22Rv1 (cell line): ENCODE measurements around the gene TRMT112.

Source experiments
- H3K27ac ChIP-seq: fragments of 450-650 bp; 2 replicates; pipeline ENCODE4 v1.5.1; 2017
- ZFX ChIP-seq: fragments of 450-650 bp; IDR thresholded peaks from 2 replicates; pipeline ENCODE4 v1.6.1; 2017; ENCODE audit warnings: antibody characterized with exemption, borderline replicate concordance
- TF ChIP-seq, protein P1 (sequence below): fragments of 450-650 bp; IDR thresholded peaks from 2 replicates; pipeline ENCODE4 v1.5.1; 2017; ENCODE audit warnings: mild to moderate bottlenecking

TRMT112 gene

DNA sequence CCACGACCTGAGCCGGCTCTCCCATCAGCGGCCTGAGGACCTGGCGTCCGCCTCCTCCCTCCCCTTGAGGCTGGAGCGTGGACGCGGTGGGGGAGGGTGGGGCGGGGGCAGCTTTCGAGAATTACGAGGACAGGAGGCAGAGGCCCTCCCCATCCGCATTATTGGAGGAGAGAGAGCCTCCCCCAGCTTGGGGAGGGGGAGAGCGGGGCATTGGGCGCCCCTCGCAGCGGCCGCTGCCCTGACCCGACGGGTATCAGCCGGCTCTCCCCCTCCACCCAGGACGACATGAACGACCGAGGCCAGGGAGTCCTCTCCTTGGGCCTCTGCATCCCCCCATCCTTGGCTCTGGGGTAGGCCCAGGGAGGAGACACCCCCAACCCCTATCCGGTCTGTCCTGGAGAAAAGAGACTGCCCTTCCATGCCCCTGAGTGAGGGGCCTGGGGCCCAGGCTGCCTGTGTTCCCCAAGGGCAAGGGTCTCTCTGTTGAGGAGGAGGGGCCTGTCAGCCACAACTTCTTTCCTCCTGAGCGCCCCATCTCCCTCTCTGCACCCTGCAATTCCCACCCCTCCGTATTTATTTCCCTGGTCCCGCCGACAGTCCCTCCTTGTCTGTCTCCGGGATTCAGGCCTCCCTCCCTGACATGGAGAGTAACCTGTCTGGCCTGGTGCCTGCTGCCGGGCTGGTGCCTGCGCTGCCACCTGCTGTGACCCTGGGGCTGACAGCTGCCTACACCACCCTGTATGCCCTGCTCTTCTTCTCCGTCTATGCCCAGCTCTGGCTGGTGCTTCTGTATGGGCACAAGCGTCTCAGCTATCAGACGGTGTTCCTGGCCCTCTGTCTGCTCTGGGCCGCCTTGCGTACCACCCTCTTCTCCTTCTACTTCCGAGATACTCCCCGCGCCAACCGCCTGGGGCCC is 31.2 kb downstream of the TRMT112 start:
- H3K27ac ChIP-seq = peak overlapping the region; percentile 98
- TF ChIP-seq, protein P1, sequence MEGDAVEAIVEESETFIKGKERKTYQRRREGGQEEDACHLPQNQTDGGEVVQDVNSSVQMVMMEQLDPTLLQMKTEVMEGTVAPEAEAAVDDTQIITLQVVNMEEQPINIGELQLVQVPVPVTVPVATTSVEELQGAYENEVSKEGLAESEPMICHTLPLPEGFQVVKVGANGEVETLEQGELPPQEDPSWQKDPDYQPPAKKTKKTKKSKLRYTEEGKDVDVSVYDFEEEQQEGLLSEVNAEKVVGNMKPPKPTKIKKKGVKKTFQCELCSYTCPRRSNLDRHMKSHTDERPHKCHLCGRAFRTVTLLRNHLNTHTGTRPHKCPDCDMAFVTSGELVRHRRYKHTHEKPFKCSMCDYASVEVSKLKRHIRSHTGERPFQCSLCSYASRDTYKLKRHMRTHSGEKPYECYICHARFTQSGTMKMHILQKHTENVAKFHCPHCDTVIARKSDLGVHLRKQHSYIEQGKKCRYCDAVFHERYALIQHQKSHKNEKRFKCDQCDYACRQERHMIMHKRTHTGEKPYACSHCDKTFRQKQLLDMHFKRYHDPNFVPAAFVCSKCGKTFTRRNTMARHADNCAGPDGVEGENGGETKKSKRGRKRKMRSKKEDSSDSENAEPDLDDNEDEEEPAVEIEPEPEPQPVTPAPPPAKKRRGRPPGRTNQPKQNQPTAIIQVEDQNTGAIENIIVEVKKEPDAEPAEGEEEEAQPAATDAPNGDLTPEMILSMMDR = no peak
- TF ChIP-seq ZFX = no peak

DNA sequence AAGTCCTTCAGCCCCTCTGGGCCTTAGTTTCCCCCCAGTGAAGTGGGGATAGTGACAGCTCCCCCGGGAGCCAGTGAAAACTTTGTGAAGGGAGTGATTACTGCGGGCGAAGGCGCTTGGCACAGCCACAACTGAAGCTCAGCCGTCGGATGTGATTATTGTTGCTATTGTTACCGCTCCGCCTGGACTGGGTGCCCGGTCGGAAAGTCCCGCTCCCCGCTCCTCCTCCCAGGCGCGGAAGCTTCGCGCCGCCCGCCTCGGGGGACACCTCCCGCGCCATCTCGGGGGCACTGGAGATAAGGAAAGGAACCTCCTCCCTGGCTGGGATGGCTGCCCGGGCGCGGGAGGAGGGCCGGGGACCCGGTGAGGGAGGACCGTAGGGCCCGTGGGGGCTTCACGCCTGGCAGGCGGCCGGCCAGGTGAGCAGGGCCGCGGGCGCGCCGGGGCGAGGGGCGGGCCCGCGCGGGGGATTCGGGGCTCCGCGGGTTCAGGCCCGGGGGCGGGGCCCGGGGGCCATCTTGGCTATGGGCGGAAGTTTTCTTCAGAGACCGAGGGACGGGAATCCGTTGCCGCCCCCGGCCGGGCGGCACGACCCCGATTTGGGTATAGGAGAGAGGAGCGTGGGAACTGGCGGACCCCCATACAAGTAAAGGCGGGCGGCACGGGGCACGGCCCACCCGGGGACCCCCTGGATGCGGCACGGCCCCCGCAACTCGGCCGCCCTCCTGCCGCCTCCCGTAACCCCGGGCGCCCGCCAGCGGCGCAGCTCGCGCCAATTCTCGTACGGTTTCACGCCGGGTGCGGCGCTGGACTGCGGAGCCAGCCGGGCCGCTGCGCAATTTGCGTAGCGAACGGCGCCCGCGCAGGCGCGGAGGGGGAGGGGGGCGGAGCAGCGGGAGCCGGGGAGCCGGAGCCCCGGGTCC is 32.1 kb downstream of the TRMT112 start, which contains the start of gene GPR137:
Gene GPR137, plus strand, starts transcription at position 887 of the 923 bp plus-strand sequence. CDS start 677 bp downstream, outside the sequence.
- peak within 1 kb of the TSS; percentile 98 for H3K27ac ChIP-seq
- TF ChIP-seq ZFX = no peak
- TF ChIP-seq, protein P1 = no peak

DNA sequence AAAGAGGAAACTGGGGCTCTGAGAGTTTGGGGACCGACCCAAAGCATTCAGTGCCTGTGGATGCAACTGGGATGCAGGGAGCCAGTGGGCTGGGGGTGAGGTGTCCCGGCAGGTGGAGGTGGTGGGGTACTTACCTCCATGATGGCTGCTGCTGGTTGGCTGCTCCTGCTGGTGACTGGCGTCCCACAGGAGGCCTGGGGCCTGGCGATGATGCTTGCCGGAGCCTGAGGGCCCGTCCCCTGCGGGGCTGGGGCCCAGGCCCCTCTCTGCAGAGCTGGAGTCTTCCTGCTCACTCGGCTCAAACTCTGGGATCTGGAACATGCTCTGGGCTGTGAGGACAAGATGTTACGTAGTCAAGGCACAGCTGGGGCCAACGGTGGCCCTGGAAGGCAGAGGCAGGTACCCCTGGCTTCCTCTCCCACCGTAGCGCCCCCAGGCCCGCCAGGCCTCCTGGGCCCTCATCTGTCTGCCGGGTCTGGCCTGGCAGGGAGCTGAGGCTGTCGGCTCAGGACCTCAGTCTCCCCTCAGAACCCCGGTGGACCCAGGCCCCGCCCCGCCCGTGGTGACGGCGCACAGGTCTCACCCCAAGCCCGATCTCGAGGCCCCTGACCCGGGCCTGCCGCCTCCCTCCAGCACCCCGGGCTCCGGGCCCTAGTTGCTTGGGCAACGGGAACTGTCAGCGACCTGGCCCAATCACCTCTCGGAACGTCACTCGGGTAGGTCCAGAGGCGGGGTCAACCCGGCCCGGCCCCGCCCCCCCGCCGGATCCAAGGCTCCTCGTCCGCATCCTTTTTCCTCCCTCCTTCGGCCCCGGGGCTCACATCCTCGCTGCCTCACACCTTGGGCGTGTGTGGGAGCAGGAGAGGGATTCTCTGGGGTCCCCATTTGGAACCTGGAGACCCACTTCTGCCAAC is 33.1 kb downstream of the TRMT112 start, which contains the start of gene BAD:
Gene BAD, minus strand, starts transcription at position 618 of the 914 bp plus-strand sequence. Its CDS starts 297 bp downstream, at position 321.
- H3K27ac ChIP-seq = peak within 1 kb of the TSS; percentile 98
- TF ChIP-seq ZFX = no peak
- TF ChIP-seq, protein P1 = no peak

DNA sequence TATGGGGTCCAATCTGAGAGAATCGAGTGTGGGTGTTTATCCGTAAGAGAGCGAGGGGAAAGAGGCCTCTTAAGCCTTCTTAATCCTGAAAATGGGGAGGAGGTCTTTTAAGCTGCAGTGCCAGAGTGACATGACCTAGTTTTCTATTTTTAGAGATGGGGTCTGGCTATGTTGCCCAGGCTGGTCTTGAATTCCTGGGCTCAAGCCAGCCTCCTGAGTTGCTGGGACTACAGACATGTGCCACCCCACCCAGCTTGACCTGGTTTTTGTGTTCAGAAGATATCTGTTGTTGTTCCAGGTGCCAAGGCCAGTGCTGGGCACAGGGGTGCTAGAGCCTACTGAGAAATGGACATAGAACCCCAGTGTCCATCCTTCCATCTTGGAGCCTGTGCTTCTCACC is 34.3 kb downstream of the TRMT112 start:
- TF ChIP-seq, protein P1 = no peak
- TF ChIP-seq ZFX = no peak
- H3K27ac ChIP-seq = no peak overlapping the region

DNA sequence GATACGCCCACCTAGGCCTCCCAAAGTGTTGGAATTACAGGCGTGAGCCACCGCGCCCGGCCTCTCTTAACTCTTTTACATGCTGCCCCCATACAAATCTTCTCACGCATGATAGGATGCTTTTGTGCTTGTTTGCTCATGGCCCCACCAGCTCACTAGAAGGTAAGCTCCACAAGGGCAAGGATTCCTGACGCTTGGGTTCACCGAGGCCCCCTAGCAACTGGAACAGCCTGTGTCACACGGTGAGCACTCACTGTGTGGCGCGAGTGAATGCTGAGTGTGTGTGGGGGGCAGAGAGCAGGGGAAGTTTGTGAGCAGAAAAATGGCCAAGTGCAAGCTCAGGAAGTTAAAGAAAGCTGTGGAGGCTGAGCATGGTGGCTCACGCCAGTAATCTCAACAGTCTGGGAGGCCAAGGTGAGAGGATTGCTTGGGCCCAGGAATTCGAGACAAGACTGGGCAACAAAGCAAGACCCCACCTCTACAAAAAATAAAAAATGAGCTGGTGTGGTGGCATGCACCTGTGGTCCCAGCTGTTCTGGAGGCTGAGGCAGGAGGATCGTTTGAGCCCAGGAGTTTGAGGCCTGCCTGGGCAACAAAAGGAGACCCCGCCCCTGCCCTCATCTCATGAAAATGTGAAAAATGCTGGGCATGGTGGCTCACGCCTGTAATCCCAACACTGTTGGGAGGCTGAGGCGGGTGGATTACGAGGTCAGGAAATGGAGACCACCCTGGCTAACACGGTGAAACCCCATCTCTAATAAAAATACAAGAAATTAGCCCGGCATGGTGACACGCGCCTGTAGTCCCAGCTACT is 35.2 kb downstream of the TRMT112 start:
- no peak for TF ChIP-seq ZFX
- TF ChIP-seq, protein P1 = no peak
- no peak overlapping the region for H3K27ac ChIP-seq
